ENCODE results near the gene FRYL.

GRCh38 chr4:48484494-48485168, 295.4 kb downstream of the FRYL start:
- TF ChIP-seq, protein P1, sequence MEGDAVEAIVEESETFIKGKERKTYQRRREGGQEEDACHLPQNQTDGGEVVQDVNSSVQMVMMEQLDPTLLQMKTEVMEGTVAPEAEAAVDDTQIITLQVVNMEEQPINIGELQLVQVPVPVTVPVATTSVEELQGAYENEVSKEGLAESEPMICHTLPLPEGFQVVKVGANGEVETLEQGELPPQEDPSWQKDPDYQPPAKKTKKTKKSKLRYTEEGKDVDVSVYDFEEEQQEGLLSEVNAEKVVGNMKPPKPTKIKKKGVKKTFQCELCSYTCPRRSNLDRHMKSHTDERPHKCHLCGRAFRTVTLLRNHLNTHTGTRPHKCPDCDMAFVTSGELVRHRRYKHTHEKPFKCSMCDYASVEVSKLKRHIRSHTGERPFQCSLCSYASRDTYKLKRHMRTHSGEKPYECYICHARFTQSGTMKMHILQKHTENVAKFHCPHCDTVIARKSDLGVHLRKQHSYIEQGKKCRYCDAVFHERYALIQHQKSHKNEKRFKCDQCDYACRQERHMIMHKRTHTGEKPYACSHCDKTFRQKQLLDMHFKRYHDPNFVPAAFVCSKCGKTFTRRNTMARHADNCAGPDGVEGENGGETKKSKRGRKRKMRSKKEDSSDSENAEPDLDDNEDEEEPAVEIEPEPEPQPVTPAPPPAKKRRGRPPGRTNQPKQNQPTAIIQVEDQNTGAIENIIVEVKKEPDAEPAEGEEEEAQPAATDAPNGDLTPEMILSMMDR (IDR thresholded peaks at IDR 0.05) = no peak
- no peak for TF ChIP-seq POLR2A (IDR thresholded peaks at IDR 0.05)
- no peak for TF ChIP-seq POLR2AphosphoS5 (IDR thresholded peaks at IDR 0.05)
- TF ChIP-seq EP300 (IDR thresholded peaks at IDR 0.05) = no peak
